ENCODE results near the gene HOMER2.

The HOMER2 gene

DNA sequence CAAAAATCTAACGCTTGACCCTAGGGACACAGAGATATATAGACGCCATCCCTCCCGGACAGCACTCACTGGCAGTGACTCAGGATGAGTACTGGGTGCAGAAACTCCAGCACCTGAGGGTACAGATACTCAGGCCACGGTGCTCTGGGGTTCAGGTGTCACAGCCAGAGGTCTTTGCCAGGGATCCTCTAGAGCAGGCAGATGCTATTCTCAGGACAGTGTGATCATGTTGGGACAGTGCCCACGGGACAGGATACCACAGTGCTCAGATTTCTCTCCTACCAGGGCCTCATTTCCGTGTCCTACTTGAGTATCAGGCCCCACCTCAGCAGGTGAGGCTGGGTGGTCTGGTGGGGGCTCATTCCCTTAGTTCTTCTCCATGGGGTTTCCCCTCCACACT lies 34.4 kb downstream of the HOMER2 start:
- ChIA-PET CTCF (no interaction called here), POLR2A (no interaction called here)
- no peak for TF ChIP-seq ZNF529 (tag by site-specific recombination; IDR thresholded peaks at IDR 0.05; ENCODE audit: insufficient replicate concordance)
- no peak for TF ChIP-seq ZNF416 (tag by site-specific recombination; IDR thresholded peaks at IDR 0.05)
- TF ChIP-seq, protein P1, sequence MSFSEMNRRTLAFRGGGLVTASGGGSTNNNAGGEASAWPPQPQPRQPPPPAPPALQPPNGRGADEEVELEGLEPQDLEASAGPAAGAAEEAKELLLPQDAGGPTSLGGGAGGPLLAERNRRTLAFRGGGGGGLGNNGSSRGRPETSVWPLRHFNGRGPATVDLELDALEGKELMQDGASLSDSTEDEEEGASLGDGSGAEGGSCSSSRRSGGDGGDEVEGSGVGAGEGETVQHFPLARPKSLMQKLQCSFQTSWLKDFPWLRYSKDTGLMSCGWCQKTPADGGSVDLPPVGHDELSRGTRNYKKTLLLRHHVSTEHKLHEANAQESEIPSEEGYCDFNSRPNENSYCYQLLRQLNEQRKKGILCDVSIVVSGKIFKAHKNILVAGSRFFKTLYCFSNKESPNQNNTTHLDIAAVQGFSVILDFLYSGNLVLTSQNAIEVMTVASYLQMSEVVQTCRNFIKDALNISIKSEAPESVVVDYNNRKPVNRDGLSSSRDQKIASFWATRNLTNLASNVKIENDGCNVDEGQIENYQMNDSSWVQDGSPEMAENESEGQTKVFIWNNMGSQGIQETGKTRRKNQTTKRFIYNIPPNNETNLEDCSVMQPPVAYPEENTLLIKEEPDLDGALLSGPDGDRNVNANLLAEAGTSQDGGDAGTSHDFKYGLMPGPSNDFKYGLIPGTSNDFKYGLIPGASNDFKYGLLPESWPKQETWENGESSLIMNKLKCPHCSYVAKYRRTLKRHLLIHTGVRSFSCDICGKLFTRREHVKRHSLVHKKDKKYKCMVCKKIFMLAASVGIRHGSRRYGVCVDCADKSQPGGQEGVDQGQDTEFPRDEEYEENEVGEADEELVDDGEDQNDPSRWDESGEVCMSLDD (tag by site-specific recombination; IDR thresholded peaks at IDR 0.05): no peak
- TF ChIP-seq ZNF785 (tag by site-specific recombination; IDR thresholded peaks at IDR 0.05): no peak
- TF ChIP-seq KLF8 (tag by site-specific recombination; IDR thresholded peaks at IDR 0.05): no peak
- no peak for TF ChIP-seq ZNF2 (tag by site-specific recombination; IDR thresholded peaks at IDR 0.05)
- Histone ChIP-seq H3K4me1 (ENCODE audit: control insufficient read depth, insufficient read depth, low read length) (no peaks in the 10 kb centered on the region), H3K36me3 (ENCODE audit: control insufficient read depth in 2 of 2, insufficient read depth in 1 of 2, low read length in 2 of 2) (no peaks in the 10 kb centered on the region), H3K4me3 (ENCODE audit: low read depth, low read length) (no peak overlapping the region), H3K9me3 (ENCODE audit: control insufficient read depth, insufficient read depth, low read depth, low read length) (no peaks in the 10 kb centered on the region), H3K27ac (ENCODE audit: extremely low read depth, low read depth, low read length) (no peak overlapping the region)

DNA sequence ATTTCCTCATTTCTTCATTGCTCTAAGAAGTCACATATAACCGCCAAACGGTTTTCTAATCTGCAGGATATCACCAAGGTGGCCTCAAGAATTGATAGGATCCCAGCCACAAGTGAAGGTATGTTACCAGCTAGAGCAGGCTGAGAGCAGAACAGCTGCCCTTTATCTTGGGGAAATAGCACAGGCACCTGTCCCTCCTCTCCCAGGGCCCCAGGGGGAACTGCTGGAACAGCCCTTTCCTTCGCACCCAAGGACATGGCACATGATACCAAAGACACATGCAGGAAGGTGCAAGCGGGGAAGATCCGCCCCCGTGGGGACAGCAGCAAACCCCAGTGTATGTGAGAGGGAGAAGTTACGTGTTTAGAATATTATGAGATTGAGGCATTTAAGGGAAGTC lies 35.3 kb downstream of the HOMER2 start:
- no peak for TF ChIP-seq FEZF1 (tag by site-specific recombination; IDR thresholded peaks at IDR 0.05)
- no peak for TF ChIP-seq PRDM1 (tag by site-specific recombination; IDR thresholded peaks at IDR 0.05)
- TF ChIP-seq ZNF623 (tag by site-specific recombination; IDR thresholded peaks at IDR 0.05): no peak
- TF ChIP-seq, protein P2, sequence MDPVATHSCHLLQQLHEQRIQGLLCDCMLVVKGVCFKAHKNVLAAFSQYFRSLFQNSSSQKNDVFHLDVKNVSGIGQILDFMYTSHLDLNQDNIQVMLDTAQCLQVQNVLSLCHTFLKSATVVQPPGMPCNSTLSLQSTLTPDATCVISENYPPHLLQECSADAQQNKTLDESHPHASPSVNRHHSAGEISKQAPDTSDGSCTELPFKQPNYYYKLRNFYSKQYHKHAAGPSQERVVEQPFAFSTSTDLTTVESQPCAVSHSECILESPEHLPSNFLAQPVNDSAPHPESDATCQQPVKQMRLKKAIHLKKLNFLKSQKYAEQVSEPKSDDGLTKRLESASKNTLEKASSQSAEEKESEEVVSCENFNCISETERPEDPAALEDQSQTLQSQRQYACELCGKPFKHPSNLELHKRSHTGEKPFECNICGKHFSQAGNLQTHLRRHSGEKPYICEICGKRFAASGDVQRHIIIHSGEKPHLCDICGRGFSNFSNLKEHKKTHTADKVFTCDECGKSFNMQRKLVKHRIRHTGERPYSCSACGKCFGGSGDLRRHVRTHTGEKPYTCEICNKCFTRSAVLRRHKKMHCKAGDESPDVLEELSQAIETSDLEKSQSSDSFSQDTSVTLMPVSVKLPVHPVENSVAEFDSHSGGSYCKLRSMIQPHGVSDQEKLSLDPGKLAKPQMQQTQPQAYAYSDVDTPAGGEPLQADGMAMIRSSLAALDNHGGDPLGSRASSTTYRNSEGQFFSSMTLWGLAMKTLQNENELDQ (tag by site-specific recombination; IDR thresholded peaks at IDR 0.05; ENCODE audit: low read depth): no peak
- no peak for TF ChIP-seq ZFP37 (tag by site-specific recombination; IDR thresholded peaks at IDR 0.05)
- TF ChIP-seq ZNF341 (tag by site-specific recombination; IDR thresholded peaks at IDR 0.05; ENCODE audit: low read depth): peak; percentile 59
- TF ChIP-seq ZBTB17 (tag by site-specific recombination; IDR thresholded peaks at IDR 0.05): no peak
- ChIA-PET CTCF (no interaction called here), POLR2A (no interaction called here)

DNA sequence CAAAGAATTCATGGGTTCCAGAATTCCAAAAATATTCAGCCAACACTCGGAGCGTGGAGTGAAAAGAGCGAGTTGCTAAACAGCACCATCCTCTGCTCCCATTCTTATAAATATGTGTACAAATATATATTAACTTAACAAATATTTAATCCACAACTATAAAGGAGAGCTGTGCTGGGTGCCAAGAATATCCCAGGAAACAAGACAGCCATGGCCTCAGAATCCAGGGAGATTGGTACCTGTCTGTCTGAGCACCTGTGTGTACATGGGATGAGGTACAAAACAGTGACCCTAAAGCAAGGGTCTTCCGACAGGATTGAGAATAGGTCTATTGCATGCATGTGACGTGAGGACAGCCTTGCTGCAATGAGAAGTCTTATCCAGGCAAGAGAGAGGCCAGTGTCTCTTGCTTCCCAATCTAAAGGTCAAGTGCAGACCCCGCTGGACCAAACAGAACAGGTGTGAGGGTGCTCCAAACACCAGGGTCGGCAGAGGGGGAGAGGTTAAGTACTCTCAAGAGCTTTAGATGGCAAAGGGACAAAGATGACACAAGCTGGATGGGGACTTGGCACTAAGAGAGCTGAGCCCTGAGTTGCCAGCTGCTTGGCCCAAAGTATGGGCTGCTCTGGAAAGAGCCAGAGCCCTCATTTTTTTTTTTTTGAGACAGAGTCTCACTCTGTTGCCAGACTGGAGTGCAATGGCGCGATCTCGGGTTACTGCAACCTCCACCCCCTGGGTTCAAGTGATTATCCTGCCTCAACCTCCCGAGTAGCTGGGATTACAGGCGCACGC lies 36.2 kb downstream of the HOMER2 start:
- no peaks in the 10 kb centered on the region for H3K36me3 ChIP-seq (ENCODE audit: control insufficient read depth in 2 of 2, insufficient read depth in 1 of 2, low read length in 2 of 2)
- no peak overlapping the region for H3K27ac ChIP-seq (ENCODE audit: extremely low read depth, low read depth, low read length)
- H3K9me3 ChIP-seq (ENCODE audit: control insufficient read depth, insufficient read depth, low read depth, low read length): no peaks in the 10 kb centered on the region
- H3K4me3 ChIP-seq (ENCODE audit: low read depth, low read length): no peak overlapping the region
- H3K4me1 ChIP-seq (ENCODE audit: control insufficient read depth, insufficient read depth, low read length): peaks cover 2% of the 10 kb centered on the region; the same call in 1 of the 2 replicates
- ChIA-PET CTCF (interaction anchor here (0.6 kb wide), 1 partner anchor 69 kb away, joined by 3 read pairs; the partner anchor contains the start of gene RAMAC), POLR2A (no interaction called here)
- TF ChIP-seq ZNF548 (tag by site-specific recombination; IDR thresholded peaks at IDR 0.05) (no peak), ZBTB48 (tag by site-specific recombination; IDR thresholded peaks at IDR 0.05) (no peak), ZBTB21 (tag by site-specific recombination; IDR thresholded peaks at IDR 0.05) (no peak), ZNF423 (tag by site-specific recombination; IDR thresholded peaks at IDR 0.05) (no peak), ZSCAN23 (tag by site-specific recombination; IDR thresholded peaks at IDR 0.05) (no peak), ZNF560 (tag by site-specific recombination; IDR thresholded peaks at IDR 0.05; ENCODE audit: borderline replicate concordance) (no peak), SCRT2 (tag by site-specific recombination; IDR thresholded peaks at IDR 0.05) (no peak), ZNF776 (tag by site-specific recombination; IDR thresholded peaks at IDR 0.05; ENCODE audit: borderline replicate concordance) (no peak), WT1 (tag by site-specific recombination; IDR thresholded peaks at IDR 0.05) (no peak), ZNF670 (tag by site-specific recombination; IDR thresholded peaks at IDR 0.05; ENCODE audit: low read depth) (no peak), ZNF394 (tag by site-specific recombination; IDR thresholded peaks at IDR 0.05; ENCODE audit: borderline replicate concordance) (no peak), ZNF544 (tag by site-specific recombination; IDR thresholded peaks at IDR 0.05) (no peak)
- TF ChIP-seq, protein P3, sequence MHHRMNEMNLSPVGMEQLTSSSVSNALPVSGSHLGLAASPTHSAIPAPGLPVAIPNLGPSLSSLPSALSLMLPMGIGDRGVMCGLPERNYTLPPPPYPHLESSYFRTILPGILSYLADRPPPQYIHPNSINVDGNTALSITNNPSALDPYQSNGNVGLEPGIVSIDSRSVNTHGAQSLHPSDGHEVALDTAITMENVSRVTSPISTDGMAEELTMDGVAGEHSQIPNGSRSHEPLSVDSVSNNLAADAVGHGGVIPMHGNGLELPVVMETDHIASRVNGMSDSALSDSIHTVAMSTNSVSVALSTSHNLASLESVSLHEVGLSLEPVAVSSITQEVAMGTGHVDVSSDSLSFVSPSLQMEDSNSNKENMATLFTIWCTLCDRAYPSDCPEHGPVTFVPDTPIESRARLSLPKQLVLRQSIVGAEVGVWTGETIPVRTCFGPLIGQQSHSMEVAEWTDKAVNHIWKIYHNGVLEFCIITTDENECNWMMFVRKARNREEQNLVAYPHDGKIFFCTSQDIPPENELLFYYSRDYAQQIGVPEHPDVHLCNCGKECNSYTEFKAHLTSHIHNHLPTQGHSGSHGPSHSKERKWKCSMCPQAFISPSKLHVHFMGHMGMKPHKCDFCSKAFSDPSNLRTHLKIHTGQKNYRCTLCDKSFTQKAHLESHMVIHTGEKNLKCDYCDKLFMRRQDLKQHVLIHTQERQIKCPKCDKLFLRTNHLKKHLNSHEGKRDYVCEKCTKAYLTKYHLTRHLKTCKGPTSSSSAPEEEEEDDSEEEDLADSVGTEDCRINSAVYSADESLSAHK (tag by site-specific recombination; IDR thresholded peaks at IDR 0.05): no peak

More for the DNA sequence above, 35.3 kb downstream of the HOMER2 start:
- no peaks in the 10 kb centered on the region for H3K4me1 ChIP-seq (ENCODE audit: control insufficient read depth, insufficient read depth, low read length)
- H3K4me3 ChIP-seq (ENCODE audit: low read depth, low read length): no peak overlapping the region
- no peaks in the 10 kb centered on the region for H3K9me3 ChIP-seq (ENCODE audit: control insufficient read depth, insufficient read depth, low read depth, low read length)
- H3K27ac ChIP-seq (ENCODE audit: extremely low read depth, low read depth, low read length): no peak overlapping the region
- H3K36me3 ChIP-seq (ENCODE audit: control insufficient read depth in 2 of 2, insufficient read depth in 1 of 2, low read length in 2 of 2): no peaks in the 10 kb centered on the region

All from HEK293 (cell line).